SJCRH30 (cell line): ENCODE results near the gene PLIN3. TPM values are rescaled to one million over a fixed set of nuclear protein-coding genes. Genes with fewer than 3 reads are reported as not detected.
"Not testable (repeated sequence)": the region's sequence is repeated elsewhere in the genome, so short reads cannot be mapped to it uniquely, and the experiment has no call there.

Experiments
- DNase-seq, 2 experiments: peaks; one replicate each; pipeline ENCODE4 v3.0.0-alpha.2; 2015 to 2020
- H3K27ac ChIP-seq: fragments of 250-450 bp; sonication (Bioruptor Pico); 2 replicates; pipeline ENCODE4 v1.5.1; 2020; ENCODE audit warnings: mild to moderate bottlenecking, moderate library complexity
- H3K27me3 ChIP-seq: fragments of 250-450 bp; sonication (Bioruptor Pico); 2 replicates; pipeline ENCODE4 v1.5.1; 2020; ENCODE audit warnings: mild to moderate bottlenecking, moderate library complexity
- H3K36me3 ChIP-seq: fragments of 250-450 bp; sonication (Bioruptor Pico); 2 replicates; pipeline ENCODE4 v1.5.1; 2020; ENCODE audit warnings: mild to moderate bottlenecking, moderate library complexity
- H3K4me1 ChIP-seq: fragments of 250-450 bp; sonication (Bioruptor Pico); 2 replicates; pipeline ENCODE4 v1.5.1; 2020; ENCODE audit warnings: mild to moderate bottlenecking, moderate library complexity
- H3K4me3 ChIP-seq: fragments of 250-450 bp; sonication (Bioruptor Pico); 2 replicates; pipeline ENCODE4 v1.5.1; 2020; ENCODE audit warnings: mild to moderate bottlenecking, moderate library complexity
- H3K9me3 ChIP-seq: fragments of 250-450 bp; sonication (Bioruptor Pico); replicated peaks from 2 replicates; pipeline ENCODE4 v1.5.1; 2020; ENCODE audit warnings: mild to moderate bottlenecking, moderate library complexity
- total RNA-seq: library from RNA; depleted of rRNA; stranded (reverse); fragments of >200 nt; shearing (Covaris generic); gene quantifications from 2 replicates; pipeline ENCODE4 v1.2.3, GENCODE V29; 2014

The PLIN3 gene
- total RNA-seq, 1 experiment from 2014 or later: 50.1 TPM

DNA sequence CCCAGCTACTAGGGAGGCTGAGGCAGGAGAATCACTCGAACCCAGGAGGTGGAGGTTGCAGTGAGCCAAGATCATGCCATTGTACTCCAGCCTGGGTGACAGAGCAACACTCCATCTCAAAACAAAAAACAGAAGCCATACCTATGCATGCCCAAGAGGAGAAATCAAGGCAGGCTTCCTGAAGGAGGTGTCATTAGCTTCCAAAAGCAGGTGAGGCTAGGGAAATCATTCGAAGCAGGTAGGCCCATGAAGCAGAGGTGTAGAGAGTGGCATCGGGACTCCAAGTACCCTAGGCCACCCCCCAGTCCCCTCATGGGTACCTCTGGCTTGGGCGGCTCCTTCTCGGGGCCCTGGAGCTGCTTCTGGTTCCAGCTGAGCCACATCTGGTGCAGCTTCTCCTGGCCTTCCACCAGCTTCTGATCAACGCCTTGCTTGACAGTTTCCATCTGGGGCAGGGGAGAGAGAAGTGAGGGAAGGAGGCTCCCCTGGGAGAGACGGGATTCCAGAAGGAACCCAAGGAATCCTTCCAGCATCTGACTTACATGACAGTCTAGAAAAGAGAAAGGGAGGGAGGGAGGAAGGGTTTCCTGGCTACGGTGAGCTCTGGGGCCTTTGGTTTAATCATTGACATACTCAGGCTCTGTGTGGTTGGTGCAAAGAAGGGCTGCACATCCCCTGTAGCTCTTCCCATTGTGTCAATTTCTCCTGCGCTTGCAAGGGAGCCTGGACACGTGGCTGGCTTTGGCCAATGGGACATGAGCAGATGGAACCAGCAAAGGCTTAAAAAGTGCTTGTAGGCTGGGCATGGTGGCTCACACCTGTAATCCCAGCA, 22.9 kb downstream of the PLIN3 start:
- Histone ChIP-seq H3K36me3 (peaks cover 31% of the 10 kb centered on the region), H3K27me3 (no peaks in the 10 kb centered on the region), H3K4me1 (peaks cover 9% of the 10 kb centered on the region), H3K27ac (no peak overlapping the region), H3K9me3 (no peaks in the 10 kb centered on the region), H3K4me3 (no peak overlapping the region)
- no peak for DNase-seq

DNA sequence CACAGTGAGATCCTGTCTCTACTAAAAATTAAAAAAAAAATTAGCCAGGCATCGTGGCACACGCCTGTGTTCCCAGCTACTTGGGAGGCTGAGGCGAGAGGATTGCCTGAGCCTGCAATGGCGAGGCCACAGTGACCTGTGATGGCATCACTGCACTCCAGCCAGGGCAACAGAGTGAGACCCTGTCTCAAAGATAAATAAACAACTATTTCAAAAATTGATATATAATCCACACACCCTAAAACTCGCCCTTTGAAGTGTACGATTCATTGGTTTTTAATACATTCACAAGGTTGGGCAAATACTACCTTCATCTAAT, 23.9 kb downstream of the PLIN3 start:
- Histone ChIP-seq H3K27me3 (no peaks in the 10 kb centered on the region), H3K27ac (no peak overlapping the region), H3K36me3 (peaks cover 38% of the 10 kb centered on the region), H3K4me3 (no peak overlapping the region), H3K9me3 (no peaks in the 10 kb centered on the region), H3K4me1 (peaks cover 9% of the 10 kb centered on the region)
- no peak for DNase-seq

DNA sequence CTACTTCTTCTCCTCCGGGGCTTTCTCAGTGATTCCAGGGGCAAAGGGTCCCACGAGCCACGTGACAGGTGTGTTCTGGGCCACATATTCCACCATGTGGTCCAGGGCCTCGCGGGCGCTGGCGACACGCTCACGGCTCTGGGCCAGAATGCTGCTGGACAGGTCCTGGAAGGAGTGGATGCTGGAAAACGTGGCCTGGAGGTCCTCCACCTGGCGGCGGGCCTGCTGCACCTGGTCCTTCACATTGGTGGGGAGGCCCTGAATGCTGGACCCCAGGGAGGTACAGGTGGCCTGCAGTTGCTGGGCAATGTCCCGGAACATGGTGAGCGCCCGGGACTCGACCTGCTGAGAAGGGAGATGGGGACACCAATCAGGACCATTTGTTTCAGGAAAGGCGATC, 28.3 kb downstream of the PLIN3 start:
- H3K4me1 ChIP-seq: peaks cover 9% of the 10 kb centered on the region
- no peaks in the 10 kb centered on the region for H3K27me3 ChIP-seq
- H3K9me3 ChIP-seq: no peaks in the 10 kb centered on the region
- H3K36me3 ChIP-seq: peaks cover 24% of the 10 kb centered on the region
- no peak overlapping the region for H3K4me3 ChIP-seq
- DNase-seq: no peak
- H3K27ac ChIP-seq: no peak overlapping the region

DNA sequence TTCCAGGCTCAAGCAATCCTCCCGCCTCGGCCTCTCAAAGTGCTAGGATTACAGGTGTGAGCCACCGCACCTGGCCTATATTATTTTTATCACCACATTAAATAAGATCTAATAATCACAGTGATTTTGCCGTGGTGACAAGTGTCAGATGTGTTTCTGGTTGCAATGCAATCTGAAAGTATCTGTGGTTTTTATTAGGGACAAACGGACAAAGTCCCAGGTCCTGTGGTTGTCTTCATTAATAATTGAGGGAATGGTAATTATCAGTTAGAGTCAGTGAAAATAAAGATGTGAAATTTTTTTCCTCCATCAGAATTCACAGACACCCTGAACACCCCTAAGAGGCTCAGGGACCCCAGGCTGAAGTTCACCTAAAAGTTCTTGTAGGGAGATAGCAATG, 34.7 kb downstream of the PLIN3 start:
- no peak for DNase-seq
- Histone ChIP-seq H3K27me3 (no peaks in the 10 kb centered on the region), H3K36me3 (0 out of 2 replicates have a peak, but pooled peaks cover under 1% of the 10 kb centered on the region), H3K4me1 (no peaks in the 10 kb centered on the region), H3K27ac (no peak overlapping the region), H3K4me3 (no peak overlapping the region), H3K9me3 (no peaks in the 10 kb centered on the region)

DNA sequence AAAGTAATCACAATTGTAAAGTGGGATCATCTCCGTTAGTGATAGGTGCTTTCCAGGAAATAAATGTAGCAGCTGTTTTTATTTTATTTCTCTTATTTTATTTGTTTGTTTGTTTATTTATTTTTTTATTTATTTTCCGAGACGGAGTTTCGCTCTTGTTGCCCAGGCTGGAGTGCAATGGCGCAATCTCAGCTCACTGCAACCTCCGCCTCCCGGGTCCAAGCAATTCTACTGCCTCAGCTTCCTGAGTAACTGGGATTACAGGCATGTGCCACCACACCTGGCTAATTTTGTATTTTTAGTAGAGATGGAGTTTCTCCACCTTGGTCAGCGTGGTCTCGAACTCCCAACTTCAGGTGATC, 35.5 kb downstream of the PLIN3 start:
- not testable (repeated sequence) for H3K27ac ChIP-seq, H3K36me3 ChIP-seq, H3K9me3 ChIP-seq, H3K4me1 ChIP-seq, H3K27me3 ChIP-seq, DNase-seq
- H3K4me3 ChIP-seq: peak overlapping the region; percentile 66

DNA sequence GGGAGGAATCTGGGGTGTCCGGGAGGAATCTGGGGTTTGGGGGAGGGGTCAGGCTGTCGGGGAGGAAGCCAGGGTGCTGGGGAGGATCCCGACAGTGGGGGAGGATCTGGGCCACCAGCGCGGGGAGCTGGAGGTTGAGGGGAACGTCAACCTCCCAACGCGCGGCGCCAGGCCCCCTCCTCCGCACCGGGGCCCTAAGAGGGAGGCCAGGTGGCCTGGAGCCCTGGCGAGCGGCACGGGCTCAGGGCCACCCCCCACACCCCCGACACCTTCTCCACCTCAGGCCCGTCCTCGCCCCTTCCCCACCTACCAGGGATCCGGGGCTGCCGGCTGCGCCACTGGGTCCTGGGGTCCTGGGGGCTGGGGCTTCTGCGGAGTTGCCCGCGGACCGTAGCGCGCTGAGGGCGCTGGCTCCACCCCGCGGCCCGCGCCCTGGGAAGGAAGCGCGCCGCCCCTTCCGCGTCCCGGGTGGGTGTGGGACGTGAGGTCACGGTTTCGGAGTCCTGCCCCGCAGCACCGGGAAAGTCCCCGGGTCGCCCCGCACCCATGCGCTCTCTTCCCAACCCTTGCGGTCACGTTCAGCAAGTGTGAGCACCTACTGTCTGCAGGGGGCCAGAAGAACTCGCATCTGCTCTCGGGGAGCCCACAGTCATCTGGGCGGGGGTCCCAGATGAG, 36.0 kb downstream of the PLIN3 start, which contains the start of gene TICAM1:
TICAM1 (minus strand) TSS at position 409 of the 675 bp plus-strand sequence. CDS start 13,335 bp downstream, outside the sequence.
- no peaks in the 10 kb centered on the region for H3K9me3 ChIP-seq
- no peak within 1 kb of the TSS; the same call in 1 of the 2 replicates for H3K27ac ChIP-seq
- no peaks in the 10 kb centered on the region for H3K36me3 ChIP-seq
- no peaks in the 10 kb centered on the region for H3K27me3 ChIP-seq
- DNase-seq: peak in 1 of 2 experiments; percentile 40
- H3K4me3 ChIP-seq: peak within 1 kb of the TSS; percentile 66
- H3K4me1 ChIP-seq: no peaks in the 10 kb centered on the region

DNA sequence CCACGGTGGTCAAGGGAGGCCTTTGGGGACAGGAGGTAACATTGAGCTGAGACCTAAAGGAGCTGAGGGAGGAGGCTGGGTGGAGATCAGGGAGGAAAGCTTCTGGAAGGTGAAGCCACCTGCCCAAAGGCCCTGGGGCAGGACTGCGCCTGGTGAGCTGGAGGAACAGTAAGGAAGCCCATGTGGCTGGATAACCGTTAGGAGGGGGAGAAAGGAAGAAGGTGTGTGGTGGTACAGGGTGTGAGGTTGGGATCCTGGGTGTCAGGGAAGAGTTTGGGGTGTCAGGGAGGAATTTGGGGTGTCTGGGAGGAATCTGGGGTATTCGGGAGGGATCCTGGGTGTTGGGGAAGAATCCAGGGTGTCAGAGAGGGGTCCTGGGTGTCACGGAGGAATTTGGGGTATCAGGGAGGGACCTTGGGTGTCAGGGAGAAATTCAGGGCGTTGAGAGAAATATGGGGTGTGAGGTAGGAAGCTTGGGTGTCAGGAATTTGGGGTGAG, 36.6 kb downstream of the PLIN3 start:
- Histone ChIP-seq H3K4me3 (peak overlapping the region; percentile 66), H3K36me3 (no peaks in the 10 kb centered on the region), H3K27me3 (no peaks in the 10 kb centered on the region), H3K9me3 (no peaks in the 10 kb centered on the region), H3K27ac (no peak overlapping the region), H3K4me1 (no peaks in the 10 kb centered on the region)
- DNase-seq: no peak

DNA sequence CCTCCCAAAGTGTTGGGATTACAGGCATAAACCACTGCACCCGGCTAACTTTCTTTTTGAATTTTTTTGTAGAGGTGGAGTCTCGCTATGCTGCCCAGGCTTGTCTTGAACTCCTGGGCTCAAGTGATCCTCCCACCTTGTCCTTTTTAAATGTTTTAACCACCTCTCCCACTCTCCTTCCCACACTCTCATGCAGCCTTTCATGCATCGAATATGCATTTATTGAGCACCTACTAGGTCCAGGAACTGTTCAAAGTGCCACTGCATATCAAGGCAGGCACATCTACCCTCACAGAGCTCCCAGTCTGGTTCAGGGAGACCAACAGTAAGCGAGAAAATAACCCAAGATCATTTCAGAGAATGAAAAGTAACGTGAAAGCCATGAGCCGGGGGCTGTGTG, 37.1 kb downstream of the PLIN3 start:
- Histone ChIP-seq H3K36me3 (no peaks in the 10 kb centered on the region), H3K27me3 (no peaks in the 10 kb centered on the region), H3K4me3 (no peak overlapping the region), H3K4me1 (no peaks in the 10 kb centered on the region), H3K9me3 (no peaks in the 10 kb centered on the region), H3K27ac (no peak overlapping the region)
- no peak for DNase-seq

DNA sequence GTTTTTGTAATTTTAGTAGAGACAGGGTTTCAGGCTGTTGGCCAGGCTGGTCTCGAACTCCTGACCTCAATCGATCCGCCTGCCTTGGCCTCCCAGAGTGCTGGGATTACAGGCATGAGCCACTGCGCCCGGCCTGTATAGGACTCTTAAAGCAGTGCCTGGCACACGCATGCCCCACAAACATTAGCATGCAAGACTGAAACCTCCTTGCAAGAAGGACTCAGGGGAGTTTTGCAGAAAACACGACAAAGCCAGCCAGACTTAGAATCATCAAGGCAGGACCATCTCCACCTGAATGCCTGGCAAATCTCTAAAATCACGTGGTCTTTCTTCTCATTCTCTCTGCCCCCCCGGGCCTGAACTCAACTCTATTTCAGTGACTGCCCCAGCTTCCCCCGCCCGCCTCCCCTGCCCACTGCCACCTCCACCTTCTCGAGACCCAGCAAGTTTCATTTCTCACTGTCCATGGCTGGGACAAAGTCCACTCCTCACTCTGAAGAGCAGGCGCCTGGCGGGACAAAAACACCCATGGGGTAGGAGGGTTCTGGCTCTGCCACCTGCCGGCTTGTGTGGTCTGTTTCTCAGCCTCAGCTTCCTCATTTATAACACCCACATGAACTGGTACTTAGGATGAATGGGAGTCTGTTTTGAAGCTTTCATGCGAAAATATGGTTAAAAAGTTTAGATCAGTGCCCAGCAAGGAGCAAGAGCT, 38.3 kb downstream of the PLIN3 start:
- peak in 1 of 2 experiments; percentile 27 for DNase-seq
- Histone ChIP-seq H3K4me3 (no peak overlapping the region), H3K27ac (no peak overlapping the region), H3K9me3 (no peaks in the 10 kb centered on the region), H3K36me3 (no peaks in the 10 kb centered on the region), H3K4me1 (no peaks in the 10 kb centered on the region), H3K27me3 (no peaks in the 10 kb centered on the region)

DNA sequence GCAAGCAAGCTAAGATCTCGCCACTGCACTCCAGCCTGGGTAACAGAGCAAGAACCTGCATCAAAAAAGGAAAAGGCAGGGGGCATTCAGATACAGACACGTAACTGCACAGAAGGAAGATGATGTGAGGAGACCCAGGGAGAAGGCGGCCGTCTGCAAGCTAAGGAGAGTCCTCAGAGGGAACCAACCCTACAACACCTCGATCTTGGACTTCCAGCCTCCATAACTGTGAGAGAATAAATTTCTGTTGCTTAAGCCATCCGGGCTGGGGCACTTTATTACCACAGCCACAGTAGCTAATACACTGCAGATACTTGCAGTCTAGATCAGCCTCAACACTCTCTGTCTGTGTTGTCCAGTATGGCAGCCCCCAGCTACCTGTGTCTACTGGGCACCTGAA, 43.9 kb downstream of the PLIN3 start:
- DNase-seq: no peak
- H3K27me3 ChIP-seq: no peaks in the 10 kb centered on the region
- H3K36me3 ChIP-seq: no peaks in the 10 kb centered on the region
- no peak overlapping the region for H3K4me3 ChIP-seq
- no peaks in the 10 kb centered on the region for H3K9me3 ChIP-seq
- no peaks in the 10 kb centered on the region for H3K4me1 ChIP-seq
- H3K27ac ChIP-seq: no peak overlapping the region

DNA sequence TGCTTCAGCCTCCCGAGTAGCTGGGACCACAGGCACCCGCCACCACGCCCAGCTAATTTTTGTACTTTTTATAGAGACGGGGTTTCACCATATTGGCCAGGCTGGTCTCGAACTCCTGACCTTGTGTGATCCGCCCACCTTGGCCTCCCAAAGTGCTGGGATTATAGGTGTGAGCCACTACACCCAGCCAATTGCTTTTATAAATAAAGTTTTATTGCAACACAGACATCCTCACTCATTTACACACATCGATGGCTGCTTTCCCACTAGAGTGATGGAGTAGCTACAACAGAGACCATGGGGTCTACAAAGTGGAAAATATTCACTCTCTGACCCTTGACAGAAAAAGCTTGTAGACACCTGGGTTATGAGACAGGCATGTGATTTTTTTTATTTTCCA, 45.1 kb downstream of the PLIN3 start:
- not testable (repeated sequence) for H3K36me3 ChIP-seq, DNase-seq, H3K4me3 ChIP-seq, H3K27me3 ChIP-seq, H3K4me1 ChIP-seq, H3K27ac ChIP-seq, H3K9me3 ChIP-seq

DNA sequence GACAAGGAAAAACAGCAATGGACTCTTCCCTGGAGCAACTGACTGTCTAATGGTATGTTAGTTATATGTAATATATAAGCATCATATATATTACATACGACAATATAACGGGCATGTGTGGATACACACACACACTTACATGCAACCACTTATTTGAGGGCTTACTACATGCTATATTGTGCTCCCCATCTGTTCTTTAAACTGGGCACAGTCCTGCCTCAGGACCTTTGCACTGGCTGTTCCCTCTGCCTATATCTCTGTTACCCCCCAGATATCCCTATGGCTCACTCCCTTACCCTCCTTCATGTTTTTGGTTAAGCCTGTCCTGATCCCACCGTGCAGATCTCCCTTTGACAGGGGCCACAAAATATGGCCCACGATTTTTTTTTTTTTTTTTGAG, 46.2 kb downstream of the PLIN3 start:
- Histone ChIP-seq H3K36me3 (peaks cover 4% of the 10 kb centered on the region; the same call in 1 of the 2 replicates), H3K4me1 (no peaks in the 10 kb centered on the region), H3K27ac (no peak overlapping the region), H3K4me3 (no peak overlapping the region), H3K9me3 (no peaks in the 10 kb centered on the region), H3K27me3 (no peaks in the 10 kb centered on the region)
- no peak for DNase-seq

DNA sequence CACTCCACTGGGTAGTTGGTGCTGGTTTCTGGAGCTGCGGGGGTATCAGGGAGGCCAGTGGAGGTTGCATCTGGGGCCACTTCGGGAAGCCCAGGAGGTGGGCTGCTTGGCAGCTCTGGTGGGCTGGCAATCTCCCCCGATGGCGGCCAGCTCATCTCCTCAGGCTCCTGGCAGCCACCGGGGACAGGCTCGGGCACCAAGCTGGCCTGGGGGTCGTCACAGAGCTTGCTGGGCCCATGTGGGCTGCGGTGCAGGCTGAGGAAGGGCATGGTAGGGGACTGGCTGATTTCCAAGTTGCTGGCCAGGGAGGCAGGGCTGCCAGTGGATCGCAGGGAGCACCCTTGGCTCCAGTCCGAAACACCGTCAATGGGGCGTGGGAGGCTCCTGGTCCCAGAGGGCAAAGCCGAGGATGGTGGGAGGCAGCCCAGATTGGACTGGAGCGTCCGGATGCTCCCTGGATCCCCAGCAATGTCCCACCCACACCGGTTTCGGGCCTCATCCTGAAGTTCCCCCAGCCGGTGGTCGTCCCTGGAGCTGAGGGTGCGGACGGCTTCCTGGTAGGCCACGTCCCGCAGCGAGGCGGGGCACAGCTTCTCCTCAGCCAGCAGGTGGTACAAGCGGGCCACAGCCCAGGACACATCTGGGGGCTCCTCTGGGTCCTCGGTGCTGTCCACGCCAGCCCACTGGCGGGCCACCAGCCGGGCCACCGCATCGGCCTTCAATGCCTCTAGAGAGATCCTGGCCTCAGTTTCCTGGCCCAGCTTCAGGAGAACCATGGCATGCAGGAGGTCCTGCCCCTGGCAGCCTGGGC, 49.8 kb downstream of the PLIN3 start:
- H3K9me3 ChIP-seq: no peaks in the 10 kb centered on the region; the same call in 1 of the 2 replicates
- H3K4me3 ChIP-seq: no peak overlapping the region
- H3K27me3 ChIP-seq: no peaks in the 10 kb centered on the region
- peaks cover 4% of the 10 kb centered on the region; the same call in 1 of the 2 replicates for H3K36me3 ChIP-seq
- DNase-seq: no peak
- 0 out of 2 replicates have a peak, but pooled peaks cover 3% of the 10 kb centered on the region for H3K4me1 ChIP-seq
- no peak overlapping the region for H3K27ac ChIP-seq

DNA sequence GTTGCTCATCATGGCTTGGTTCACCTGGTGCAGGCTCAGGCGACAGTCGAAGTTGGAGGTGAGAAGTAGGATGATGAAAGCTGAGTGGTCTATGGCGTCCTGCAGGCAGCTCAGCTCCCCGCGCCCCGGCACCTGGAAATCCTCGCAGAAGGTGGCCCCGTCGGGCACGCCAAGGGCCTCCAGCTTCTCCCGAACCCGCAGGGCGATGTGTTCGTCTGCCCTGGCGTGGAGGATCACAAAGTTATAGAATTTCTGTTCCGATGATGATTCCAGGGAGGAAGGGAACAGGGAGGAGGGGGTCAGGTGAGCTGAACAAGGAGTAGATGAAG, 50.6 kb downstream of the PLIN3 start:
- 0 out of 2 replicates have a peak, but pooled peaks cover 3% of the 10 kb centered on the region for H3K4me1 ChIP-seq
- H3K27ac ChIP-seq: no peak overlapping the region
- H3K36me3 ChIP-seq: peaks cover 4% of the 10 kb centered on the region; the same call in 1 of the 2 replicates
- H3K9me3 ChIP-seq: no peaks in the 10 kb centered on the region; the same call in 1 of the 2 replicates
- H3K4me3 ChIP-seq: no peak overlapping the region
- DNase-seq: no peak
- no peaks in the 10 kb centered on the region for H3K27me3 ChIP-seq
